Uterus (tissue), 2 donors: ENCODE data around the gene IFNB1.

Source experiments
- CTCF ChIP-seq, 4 experiments: fragments of 200-600 bp in 2 of 4; fragments of 450-650 bp in 2 of 4; sonication (generic) in 2 of 4; IDR thresholded peaks; one replicate each; pipeline ENCODE4 v1.5.1; 2016 to 2019; ENCODE audit warnings: antibody characterized with exemption in 4 of 4, mild to moderate bottlenecking in 2 of 4, moderate library complexity in 1 of 4
- POLR2A ChIP-seq, 2 donors: fragments of 450-650 bp; IDR thresholded peaks; one replicate each; pipeline ENCODE4 v1.6.1; 2016; ENCODE audit warnings: antibody characterized with exemption in 2 of 2, mild to moderate bottlenecking in 1 of 2, moderate library complexity in 1 of 2

DNA sequence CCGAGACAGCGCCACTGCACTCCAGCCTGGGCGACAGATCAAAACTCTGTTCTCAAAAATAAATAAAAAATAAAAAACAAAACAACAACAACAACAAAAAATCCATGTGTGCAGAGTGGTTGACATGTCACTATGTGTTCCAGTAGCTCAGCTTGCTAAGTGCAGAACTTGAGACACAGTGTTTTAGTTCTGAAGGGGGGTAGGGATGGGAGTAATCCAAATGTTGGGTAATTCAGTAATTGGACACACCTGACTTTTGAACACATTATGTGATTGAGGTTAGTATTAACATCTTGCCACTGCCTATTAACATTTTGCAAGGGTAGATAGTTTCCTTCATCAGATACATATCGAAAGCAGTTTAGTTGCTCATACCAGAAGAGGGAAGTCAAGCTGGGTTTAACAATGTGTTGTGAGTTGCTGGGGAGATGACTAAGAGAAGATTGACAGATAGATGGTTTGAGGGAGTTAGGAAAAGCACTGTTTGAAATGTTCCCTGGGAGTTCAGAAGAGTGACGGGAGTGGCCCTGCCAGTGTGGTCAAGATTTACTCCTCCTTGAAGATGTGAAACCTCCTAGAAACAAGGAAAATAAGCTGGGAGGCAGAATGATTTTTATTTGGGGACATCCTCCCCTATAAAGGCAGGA lies 47.2 kb downstream of the IFNB1 start:
- TF ChIP-seq CTCF (IDR thresholded peaks at IDR 0.05) (no peak), POLR2A (IDR thresholded peaks at IDR 0.05) (no peak)
